ENCODE results near the gene EFCAB8.
"Not testable (repeated sequence)": the region's sequence is repeated elsewhere in the genome, so short reads cannot be mapped to it uniquely, and the experiment has no call there.

EFCAB8 gene

DNA sequence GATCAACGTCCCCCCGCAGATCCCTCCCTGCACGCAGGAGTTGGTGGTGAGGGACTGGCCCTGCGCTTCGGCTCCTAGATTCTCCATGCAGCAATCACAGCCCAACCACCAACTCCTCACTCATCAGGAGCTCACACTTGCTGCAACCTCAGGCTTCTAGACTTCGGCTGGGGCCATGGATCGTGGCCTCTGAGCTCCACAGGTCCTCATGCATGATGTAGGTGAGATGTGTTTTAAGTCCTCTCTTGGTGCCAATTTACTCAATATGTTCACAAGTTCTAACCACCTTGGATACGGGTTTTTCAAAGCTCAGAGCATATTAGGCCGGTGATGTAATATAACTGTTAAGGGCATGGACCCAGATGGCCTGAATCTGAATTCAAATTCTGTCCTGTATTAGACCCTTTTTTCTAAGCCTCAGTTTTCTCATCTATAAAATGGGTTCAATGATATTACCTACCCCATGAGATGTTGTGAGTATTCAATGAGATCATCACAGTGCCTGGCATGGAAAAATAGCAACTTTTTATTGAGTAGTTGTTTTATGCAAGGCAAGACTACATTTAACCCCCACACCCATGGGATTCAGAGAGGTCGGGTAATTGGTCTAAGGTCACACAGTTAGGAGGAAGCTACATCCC is 114.5 kb downstream of the EFCAB8 start:
- no peak for FAIRE-seq

- FAIRE-seq: not testable (repeated sequence)
Measured at GRCh38 chr20:32974204-32975064, 115.7 kb downstream of the EFCAB8 start.

DNA sequence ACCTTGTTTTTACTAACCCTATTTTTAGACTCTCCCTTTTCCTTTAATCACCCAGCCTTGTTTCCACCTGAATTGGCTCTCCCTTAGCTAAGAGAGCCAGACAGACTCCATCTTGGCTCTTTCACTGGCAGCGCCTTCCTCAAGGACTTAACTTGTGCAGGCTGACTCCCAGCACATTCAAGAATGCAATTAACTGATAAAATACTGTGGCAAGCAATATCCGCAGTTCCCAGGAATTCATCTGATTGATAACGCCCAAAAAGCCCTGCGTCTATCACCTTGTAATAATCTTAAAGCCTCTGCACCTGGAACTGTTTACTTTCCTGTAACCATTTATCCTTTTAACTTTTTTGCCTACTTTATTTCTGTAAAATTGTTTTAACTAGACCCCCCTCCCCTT is 116.4 kb downstream of the EFCAB8 start:
- not testable (repeated sequence) for FAIRE-seq

GRCh38 chr20:32975698-32976674 is 117.3 kb downstream of the EFCAB8 start:
- no peak for FAIRE-seq

- FAIRE-seq: no peak
Measured at GRCh38 chr20:32976746-32977145, 118.0 kb downstream of the EFCAB8 start.

DNA sequence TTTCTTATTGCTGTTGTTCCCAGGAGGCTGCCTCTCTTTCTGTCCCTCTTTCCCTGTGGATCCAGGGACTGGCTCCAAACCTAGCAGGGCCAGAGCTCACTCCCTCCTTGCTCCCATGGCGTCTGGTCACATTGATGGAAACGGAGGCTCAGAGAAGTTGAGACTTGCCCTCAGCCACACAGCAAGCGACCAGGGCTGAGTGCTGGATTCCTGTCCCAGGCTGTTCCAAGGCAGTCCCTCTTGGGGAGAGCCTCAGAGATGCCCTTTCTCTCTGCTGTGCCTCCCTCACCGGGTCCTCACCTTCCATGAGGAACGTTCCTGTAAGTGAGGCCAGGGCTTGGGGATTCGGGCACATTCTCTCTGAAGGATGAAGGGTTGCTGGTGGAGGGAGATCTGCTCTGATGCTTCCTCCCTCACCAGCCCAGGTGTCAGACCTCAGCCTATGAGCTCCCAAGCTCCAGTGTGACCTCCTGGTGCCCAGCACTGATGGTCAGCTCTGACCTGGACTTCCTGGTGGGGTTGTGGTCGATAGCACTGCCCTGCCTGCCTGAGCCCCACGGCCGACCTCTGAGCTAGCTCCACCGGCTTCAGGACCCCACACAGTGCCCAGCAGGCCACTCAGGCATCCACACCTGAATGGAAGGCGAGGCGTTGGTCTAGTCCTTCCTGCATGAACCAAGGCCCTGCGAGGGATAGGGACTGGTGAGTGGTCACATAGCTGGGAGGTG is 118.7 kb downstream of the EFCAB8 start:
- FAIRE-seq: no peak

- no peak for FAIRE-seq
Measured at GRCh38 chr20:32978009-32978335, 119.2 kb downstream of the EFCAB8 start.

DNA sequence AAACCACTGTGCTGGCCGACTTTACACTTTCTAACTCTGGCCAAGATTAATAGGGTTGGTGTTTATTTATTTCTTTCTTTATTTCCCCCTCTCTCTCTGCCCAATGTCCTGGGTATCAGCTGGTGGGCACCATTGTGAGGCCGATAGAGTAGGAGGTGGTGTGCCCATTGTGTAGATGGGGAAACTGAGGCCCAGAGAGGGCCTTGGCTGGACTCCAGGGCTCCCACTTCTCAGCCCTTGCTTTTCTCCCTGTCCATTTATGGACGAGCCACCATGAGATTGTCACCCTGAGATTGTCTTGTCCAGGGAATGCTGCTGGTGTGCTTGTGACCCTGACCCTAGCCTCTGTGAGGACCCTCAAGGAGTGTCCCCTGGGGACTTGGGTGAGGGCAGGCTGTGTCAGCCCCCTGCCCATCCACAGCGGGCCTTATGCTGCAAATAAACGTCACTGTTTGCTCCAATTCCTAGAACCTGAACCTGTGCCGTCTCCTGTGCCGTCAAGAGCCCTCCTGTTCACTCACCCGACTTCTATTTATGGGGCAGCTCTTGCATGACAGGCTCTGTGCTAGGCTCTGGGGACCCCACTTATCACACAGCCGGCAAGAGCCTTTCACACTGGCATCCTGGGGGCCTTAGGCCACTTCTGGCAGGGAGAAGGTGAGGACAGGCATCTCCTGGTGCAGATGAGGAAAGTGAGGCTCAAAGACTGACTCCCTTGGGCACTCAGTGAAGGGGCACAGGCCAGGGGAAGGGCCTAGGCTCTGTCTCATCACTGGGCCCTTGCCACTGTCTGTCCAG is 120.7 kb downstream of the EFCAB8 start:
- no peak for FAIRE-seq

GRCh38 chr20:32980131-32980941 is 121.6 kb downstream of the EFCAB8 start:
- no peak for FAIRE-seq

- no peak for FAIRE-seq
Measured at GRCh38 chr20:32980990-32981389, 122.3 kb downstream of the EFCAB8 start.

DNA sequence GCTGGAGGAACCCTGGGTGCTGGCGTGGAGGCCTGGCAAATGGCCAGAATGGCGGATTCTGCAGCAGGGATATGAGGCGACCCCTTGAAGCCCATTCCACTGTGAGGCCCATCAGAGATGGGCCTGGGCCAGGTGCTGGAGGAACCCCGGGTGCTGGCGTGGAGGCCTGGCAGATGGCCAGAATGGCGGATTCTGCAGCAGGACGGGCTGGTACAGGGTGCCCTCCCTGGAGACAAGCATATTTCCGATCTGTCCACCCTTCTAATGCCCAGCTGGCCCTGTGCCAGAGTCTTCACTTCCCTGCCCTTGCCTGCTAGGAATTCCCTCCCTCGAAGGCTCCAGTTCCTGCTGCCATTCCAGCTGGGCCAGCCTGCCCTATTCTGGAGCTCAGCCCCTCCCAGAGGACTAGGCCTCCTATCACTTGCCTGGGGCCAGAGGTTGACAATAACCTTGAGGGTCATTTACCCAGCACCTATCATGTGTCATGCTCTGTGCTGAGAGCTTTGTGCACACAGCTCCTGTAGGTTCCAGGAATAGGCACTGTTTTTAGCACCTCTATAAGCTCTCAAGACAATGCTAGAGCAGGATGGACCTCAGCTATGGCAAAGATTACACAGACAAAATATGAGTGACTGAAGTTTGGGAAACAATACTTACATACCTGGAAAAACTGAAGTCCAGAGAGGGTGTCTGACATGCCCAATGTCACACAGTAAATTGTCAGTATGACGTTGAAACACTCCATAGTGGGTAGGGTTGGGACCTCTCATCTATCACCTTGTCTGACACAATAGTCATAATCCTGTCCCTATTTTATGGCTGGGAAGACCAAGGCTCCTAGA is 124.1 kb downstream of the EFCAB8 start:
- no peak for FAIRE-seq

- FAIRE-seq: no peak
Measured at GRCh38 chr20:32983459-32984112, 124.9 kb downstream of the EFCAB8 start.

DNA sequence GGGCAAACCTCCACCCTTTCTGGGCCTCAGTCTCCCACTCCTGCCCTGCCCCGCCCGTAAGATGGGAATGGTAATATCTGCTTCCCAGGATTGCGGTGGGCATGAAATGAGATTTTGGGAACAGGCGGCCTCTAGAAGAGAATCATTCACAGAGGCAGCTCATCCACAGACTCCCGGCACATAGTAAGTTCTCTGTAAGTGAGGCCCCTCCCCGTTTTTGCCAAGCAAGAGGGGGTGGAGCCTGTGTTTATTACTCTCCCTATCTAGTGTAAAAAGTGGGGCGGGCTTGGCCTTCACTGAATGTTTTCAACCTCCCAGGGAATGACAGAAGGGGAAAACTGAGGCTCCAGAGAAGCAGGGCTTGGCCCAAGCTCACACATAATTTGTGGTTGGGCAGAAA is 125.5 kb downstream of the EFCAB8 start:
- no peak for FAIRE-seq

DNA sequence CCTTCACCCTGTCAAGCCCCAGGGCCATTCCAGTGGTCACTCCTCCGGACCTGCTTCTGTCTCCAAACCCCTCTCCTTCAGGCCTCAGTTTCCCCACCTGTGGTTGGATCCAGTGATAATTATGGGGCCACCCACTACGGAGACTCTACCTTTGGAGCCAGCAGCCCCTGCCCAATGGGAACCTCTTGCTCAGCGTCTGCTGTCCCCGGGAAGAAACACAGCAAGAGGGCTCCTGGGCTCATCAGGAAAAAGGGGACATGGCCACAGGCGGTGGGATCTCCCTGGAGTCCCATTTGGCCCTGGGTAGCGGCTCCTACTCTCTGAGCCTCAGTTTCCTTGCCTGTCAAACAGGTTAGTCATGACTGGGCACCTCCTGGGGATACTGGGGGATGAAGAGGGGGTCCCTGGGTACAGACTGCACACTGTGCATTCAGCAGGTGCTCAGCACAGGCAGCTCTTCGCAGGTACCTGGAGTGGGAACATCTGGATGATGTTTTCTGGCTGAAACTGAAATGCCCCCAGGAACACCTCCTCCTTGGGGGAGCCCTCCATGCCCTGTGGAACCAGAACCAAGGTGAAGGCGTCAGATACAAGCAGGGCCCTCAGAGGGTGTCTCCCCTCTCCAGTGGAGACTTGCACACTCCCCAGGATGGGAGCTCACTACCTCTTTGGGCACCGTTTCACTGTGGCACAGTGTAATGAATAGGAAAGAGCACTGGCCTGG is 126.1 kb downstream of the EFCAB8 start:
- FAIRE-seq: no peak

DNA sequence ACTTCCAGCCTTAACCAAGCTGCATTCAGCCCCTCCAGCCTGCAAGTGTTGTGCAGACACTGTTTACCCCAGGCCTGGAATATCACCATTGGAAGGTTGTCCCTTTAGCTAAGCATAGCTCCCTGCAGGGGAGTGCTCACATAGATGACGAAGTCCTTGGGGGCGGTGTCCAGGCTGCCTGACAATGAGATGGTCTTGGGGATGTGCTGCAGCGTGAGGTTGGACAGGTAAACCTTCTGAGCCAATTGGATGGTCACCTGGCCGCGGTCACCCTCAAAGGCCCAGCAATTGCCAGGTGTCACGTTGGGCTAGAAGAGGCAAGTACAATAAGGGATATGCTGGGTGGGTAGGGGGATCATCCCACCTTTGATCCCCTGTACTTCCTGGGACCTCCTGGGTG is 126.9 kb downstream of the EFCAB8 start:
- FAIRE-seq: no peak

DNA sequence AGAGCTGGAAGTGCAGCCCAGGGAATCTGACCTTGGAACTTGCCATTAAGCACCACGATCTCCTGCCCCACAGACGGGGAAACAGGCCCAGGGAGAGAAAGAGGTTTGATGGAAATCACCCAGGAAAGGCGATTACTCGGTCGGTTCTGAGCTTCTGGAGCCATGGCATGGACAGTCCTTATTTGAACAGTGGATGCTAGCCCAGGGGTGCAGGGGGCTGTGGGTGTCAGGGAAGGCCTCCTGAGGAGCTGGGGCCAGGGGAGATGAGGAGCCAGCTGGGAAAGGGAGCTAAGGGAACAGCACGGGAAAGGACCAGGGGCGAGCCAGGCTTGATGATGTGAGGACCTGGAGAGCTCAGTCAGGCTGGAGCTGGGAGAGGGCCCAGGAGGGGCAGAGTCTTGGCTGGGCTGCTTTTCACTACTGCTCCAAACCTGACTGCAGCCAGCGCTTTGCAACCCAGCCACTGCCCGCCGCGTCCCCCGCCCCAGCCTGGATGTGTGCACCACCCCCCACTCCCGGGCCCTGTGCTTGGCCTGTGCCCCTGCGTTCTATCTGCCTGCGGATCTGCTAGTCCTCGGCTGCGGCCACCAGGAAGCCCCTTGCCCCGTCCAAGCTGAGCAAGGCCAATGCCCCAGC is 127.7 kb downstream of the EFCAB8 start:
- FAIRE-seq: no peak

DNA sequence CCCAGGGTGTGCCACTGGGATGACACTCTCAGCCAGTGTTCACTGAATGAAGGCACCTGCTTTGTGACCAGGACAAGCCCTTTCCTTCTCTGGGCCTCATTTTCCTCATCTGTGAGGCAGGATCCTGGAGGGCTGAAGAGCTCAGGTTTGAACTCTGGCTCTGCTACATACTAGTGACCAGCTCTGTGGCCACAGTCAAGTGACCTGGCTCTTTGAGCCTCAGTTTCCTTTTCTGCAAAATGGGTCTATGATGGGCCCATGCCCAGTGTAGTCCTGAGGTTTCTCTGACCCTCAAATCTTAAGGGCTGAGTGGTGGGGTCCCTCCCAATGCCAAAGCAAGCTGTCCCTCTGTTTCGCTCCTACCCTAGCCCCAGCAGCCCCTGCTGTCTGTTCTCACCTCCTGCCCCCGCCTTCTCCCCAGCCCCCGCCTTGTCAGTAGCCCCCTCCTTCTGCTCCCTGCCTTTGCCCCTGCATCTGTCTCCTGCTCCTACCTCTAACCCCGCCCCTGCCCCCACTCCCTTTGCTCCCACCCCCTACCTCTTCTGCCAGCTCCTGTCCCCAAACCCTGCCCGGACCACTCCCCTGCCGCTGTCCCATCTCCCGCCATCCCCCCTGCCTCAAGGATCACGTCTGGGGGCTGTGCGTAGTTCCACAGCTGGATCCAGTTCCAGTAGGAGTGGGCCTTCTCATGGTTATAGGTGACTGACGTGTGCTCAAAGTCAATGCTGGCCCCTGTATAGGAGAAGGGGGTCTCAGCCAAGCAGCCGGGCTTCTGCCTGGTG is 128.5 kb downstream of the EFCAB8 start:
- no peak for FAIRE-seq

Measured in G401.6 (cell line).